Right hindlimb (tissue), 1 donor: Measurements from ENCODE around the gene MAST2.

ENCODE experiments used
- DNase-seq: peaks from one replicate; pipeline ENCODE4 v3.0.0-alpha.2; 2018

The MAST2 gene

DNA sequence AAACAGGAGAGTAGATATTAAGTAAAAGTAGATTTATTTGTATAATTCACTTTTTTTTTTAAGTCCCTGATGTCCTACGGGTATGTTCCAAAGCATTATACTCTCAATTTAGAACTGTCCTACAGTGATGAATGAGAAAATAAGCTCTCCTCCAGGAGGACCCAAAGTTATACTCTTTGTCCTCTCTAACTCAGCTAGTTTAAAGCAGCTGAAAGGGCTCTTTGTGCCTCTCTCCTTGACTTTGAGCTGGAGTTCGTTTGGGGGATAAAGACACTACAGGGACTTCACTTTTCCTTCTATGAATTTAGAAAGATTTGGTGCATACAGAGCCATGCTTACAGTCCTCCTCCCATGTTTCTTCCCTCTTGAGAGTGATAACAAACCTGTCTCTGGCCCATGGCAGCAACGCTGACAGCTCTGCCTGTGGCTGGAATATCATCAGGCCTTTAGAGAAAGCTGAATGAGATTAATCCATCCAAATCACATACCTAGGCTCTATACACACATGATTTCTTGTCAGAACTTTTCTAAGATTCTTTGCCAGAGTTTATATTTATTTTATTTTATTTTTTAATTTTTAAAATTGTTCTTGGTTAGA lies 194.7 kb downstream of the MAST2 start:
- no peak for DNase-seq

DNA sequence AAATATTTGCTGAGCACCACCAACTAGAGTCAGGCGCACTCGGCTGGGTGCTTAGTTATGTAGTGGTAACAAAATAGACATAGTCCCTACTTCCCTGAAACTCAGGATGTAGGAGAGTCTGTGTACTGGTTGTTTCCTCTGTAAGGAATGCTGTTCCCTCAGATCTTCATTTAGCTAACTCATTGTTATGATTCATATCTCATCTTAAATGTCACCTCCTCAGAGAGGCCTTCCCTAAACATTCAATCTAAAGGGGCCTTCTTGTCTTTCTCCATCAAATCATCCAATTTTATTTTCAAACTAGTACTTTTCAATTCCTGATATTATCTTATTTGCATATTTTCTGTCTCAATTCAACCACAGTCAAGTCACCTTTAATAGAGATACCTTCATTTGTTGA lies 196.1 kb downstream of the MAST2 start:
- DNase-seq = no peak

DNA sequence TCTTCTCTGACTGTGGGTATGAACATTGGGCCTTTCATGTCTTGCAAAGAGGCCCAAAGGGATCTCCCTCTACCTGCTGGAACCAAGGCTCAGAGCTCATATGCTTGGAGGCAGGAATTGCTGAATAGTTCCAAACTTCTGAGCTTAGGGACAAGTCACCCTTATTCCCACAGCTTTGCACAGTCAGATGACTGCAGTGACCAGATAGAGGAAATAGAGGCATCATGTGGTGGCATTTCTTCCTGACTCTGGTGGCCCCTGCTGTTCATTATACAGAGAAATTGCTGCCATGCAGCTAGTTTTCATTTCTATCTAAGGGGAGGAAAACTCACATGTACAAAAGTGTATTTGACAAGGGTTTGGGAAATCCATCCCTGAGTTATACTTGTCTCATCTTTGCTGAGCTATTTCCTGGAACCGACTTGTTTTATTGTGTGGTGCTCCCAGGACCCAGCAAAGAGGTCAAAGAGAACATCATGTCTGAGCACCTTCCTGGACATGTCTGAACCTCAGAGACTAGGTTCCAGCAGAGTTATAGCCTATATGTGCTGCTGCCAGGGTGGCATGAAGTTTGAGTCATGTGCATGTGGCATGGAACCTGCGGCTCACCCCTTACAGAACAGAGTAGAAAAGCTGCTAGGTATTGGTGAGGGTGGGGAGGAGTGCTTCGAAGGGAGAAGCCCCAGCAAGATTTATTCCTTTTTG lies 197.8 kb downstream of the MAST2 start:
- DNase-seq = no peak

DNA sequence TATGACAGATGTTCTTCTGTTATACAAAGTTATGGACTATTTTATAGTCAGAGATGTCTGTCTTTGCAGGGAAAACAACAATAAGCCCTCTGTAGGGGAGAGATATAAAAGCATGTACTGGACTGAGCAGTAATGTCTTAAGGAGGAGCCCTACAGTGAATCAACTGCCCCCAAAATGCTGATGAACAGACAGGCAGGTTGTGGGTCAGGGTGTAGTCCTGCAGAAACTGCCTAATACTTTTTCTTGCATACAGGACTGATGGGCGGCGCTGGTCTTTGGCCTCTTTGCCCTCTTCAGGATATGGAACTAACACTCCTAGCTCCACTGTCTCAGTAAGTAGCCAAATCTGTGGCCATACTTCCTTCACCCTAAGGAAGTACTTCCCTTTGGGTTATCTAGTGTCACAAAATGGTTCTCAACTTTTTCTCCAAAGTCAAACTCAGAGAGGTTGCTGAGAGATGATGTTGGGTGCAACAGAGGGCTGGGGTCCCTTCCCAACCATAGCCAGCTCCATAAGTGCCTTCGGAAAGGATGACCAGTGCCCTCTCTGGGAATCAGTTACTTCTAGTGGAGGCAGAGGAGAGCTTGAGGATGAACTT lies 199.2 kb downstream of the MAST2 start:
- no peak for DNase-seq

DNA sequence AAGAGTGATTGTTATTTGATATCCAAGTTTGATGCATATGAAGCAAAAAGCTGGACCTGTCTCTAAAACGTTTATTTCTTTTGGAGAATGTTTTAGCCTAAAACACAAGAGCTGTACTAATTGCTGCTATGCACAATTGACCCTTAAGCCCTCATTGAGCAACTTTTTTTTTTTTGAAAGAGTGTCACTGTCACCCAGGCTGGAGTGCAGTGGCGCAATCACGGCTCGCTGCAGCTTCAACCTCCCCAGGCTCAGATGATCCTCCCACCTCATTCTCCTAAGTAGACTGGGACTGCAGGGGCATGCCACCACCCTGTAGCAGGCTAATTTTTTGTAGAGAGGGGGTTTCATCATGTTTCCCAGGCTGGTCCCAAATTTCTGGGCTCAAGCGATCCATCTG lies 199.9 kb downstream of the MAST2 start:
- no peak for DNase-seq

DNA sequence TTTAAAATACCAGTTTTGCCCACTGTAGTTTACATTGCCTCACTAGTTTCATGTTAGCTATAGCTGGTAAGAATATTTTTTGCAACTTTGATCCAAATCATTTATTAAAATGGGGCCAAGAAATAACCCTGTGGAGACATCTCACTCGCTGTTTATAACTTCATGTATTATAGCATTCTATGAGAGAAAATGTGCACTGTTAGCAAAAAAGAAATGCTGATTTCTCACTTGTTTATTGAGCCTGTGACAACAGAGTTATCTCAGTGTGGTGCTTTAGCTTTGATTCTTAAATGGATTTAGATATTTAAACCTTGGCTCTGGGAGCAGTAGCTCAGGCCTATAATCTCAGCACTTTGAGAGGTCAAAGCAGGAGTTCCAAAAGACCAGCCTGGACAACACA lies 201.1 kb downstream of the MAST2 start:
- no peak for DNase-seq

DNA sequence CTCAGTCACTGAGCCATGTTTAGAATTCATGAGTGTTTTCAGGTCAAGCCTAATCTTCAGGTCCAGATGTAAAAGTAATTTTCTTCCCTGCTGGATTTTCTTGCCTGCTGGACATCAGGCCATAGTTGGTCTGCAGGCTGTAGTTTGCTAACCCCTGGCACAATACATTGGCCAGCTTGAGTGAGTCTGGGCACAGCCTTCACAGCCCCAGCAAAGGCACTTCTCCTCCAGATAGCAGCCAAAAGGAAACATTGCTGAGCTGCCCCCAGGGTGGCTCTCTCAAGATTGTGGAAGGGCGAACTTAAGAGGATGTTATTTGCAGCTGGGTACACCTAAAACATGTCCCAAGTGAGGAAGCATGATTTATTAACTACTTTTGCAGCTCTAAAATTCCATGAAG lies 202.2 kb downstream of the MAST2 start:
- no peak for DNase-seq

DNA sequence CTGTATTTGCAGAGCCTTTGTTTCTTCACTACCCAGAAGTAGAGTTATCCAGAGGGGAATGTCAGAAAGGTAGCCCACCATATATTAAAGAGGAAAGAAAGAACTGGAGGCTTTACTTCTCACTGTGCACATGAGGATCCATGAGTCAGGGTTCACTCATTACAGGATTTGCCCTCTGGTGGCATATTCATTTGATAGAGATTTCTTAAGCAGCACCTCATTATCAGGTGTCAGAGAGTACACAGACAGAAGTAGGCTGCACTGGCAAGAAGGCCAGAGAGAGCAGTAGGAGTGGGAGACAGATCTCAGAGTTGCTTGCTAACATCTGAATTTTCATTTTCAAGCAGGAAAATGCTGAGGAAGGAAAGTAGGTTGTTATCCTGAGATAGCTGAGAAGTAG lies 205.2 kb downstream of the MAST2 start:
- DNase-seq = no peak

DNA sequence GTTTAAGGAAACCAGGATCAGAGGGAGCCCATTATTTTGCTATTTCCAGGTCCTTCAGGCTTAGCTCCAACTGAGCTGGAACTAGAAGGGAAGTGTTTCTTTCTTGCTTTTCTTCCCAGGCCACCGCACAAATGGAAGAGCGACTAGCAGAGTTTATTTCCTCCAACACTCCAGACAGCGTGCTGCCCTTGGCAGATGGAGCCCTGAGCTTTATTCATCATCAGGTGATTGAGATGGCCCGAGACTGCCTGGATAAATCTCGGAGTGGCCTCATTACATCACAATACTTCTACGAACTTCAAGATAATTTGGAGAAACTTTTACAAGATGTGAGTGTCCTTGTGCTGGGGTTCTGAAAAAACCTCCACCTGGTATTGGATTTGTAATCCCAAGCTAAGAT lies 207.2 kb downstream of the MAST2 start:
- no peak for DNase-seq

DNA sequence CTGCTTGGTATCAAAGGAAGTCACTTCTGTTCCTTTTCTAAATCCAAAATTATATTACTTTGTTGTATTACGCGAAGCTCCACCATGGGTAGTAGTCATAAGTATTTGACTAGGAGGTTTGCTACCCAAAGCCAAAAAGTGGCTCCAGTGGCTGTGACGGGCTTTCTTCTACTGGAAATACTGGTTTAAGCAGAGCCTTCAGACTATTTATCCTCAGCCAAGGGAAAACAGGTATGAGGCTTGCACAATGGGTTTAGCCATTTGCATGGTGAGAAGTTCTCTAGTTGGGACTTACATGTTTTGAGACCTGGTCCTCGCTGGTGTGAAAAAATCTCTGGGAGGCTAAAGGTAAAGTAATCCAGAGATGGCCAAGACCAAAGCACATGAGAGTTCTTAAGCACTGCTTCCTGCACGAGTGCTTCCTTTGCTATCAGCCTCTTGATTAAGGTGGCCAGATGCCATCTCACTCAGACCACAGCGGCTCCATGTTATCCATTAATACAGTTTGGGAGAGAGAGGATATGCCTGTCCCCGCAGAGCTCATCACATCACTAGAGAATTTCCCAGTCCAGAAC lies 207.8 kb downstream of the MAST2 start:
- no peak for DNase-seq

DNA sequence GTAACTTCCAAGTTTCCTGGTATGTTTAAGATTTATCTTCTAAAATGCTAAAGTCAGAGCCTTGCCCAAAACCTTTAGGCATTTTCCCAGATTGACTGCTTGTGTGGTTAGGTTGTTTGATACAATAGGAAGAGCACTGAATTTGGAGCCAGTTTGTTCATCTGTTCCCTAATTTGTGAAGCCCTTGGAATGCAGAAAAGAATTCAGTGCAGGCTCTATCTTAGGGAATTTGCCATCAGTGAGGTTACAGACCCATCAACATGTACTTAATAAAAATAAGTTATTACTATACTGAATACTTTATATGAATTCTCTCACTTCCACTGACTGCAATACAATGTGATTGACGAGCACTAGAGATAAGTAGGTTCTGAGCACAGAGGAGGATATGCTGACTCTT lies 208.8 kb downstream of the MAST2 start:
- DNase-seq = no peak

DNA sequence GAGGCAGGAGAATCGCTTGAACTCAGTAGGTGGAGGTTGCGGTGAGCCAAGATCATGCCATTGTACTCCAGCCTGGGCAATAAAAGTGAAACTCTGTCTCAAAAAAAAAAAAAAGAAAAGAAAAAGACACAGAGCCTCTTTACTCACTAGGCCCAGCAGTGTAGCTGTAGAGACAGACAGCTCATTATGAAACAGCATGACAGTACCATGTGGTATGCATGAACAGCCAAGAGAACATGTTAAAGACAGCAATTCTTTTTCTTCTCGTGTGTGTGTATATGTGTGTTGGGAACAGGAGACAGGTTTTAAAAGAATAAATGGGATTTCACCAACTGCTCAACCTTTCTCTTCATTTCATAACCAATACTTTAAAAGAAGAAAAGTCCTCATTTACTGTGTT lies 210.2 kb downstream of the MAST2 start:
- DNase-seq = no peak

DNA sequence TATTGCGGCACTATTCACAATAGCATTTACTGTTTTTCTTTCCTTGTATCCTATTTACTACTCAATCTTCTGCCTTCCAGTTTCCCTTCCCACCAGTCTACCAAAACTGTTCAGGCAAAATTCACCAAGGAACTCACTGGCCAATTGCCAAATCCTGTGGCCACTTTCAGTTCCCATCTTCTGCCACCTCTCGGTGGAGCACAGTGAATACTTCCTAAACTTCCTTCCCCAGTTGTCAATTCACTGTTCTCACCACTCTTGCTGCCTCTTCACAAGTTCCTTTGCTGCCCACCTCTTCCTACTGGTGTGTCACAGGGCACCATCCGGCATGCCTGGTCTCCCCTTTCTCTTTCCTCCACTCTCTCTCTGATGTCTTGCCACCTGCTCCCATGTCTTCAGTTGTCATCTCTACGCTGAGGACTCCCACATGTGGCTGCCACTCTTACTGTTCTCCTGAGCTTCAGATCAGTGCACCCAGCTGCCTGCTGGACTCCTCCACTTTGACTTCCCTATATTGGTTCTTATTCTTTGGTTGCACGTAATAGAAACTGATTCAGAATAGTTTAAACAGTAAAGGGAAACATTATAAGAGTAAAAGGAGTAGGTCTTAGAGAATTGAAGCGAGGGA lies 214.6 kb downstream of the MAST2 start:
- no peak for DNase-seq

DNA sequence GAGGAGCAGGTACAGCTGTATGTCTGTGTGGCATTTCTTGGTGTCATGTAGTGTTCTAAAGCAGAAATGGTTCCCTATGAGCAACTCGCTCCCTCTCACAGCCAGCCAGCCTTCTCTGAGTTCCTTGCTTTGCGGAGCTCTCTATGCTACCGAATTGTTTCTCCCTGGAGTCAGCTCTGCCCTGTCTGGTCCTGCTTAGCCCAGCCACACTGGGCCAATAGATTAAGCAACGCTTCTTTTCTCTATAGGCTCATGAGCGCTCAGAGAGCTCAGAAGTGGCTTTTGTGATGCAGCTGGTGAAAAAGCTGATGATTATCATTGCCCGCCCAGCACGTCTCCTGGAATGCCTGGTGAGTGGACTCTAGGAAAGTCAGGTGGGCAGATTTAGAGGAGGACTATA lies 215.9 kb downstream of the MAST2 start:
- no peak for DNase-seq

DNA sequence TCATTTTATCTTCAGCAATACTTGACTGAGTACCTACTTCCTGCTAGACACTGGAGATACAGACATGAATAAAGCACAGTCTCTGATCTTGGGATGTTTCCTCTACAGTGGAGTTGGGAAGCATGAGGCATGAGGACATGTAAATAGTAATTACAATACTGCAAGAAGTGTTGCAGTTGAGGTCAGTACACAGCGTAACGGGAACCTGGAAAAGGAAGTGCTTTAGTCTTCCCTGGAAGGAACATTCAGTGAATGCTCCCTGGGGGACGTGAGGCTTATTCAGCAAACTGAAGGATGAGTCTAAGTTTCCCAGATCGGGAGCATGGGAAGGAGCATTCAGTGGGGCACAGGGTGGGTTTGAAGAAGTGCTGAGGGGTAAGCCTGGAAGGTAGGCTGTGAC lies 216.6 kb downstream of the MAST2 start:
- DNase-seq = no peak

DNA sequence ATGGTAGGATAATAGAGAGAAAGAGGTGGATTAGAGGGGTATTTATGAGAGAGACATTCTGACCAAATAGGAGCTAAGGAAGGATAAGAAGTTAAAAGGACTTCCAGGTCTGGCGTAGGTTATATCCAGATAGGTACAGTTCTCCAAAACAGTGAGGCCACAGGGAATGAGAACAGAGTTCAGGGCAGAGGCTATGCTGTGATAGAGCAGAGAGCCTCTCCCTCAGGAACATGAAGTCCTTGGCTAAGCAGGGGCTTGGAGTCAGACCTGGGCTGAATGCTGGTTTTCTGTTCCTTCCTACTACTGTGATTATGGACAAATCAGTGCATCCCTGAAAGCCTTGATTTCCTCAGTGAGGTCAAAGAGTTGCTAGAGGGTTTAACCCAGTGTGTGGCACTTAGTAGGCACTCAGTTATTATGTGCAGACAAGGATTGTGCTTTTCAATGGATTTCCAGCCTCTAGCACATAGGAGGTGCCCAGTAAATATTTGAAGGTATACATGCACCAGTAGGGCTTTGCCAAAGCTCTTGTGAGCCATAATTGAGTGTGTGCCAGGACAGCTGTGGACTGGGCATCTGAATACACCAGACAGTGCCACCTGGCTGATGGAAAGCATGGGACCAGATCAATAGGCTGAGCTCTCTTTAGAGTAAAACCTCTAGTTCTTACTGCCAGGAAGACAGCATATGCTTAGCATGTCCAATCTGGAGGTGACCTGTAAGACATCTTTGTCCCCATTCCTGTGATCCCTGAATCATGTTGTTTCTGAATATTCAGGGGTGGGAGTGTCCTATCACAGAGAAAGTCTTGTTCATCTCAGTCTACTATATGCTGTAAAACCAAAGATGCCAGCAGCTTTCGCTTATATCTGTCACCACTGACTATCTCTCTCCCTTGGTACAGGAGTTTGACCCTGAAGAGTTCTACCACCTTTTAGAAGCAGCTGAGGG lies 217.9 kb downstream of the MAST2 start:
- DNase-seq = no peak

DNA sequence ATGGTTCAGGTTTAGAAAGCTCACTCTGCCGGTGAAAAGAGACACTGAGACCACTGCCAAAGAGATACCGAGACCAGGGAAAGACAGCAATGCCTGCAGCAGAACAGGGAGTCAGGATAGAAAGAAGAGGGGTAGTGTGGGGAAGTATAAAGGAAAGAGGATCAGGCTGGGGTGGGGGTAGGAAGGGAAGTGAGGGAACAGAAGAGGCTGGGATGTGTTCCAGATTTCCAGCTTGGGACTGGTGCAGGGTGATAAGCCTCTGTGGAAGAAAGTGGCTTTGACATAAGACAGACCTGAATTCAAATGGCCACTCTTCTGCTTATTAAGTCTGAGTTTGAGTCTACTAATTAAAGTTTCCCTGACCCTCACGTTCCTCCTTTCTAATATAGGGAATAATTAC lies 223.1 kb downstream of the MAST2 start:
- DNase-seq = no peak

DNA sequence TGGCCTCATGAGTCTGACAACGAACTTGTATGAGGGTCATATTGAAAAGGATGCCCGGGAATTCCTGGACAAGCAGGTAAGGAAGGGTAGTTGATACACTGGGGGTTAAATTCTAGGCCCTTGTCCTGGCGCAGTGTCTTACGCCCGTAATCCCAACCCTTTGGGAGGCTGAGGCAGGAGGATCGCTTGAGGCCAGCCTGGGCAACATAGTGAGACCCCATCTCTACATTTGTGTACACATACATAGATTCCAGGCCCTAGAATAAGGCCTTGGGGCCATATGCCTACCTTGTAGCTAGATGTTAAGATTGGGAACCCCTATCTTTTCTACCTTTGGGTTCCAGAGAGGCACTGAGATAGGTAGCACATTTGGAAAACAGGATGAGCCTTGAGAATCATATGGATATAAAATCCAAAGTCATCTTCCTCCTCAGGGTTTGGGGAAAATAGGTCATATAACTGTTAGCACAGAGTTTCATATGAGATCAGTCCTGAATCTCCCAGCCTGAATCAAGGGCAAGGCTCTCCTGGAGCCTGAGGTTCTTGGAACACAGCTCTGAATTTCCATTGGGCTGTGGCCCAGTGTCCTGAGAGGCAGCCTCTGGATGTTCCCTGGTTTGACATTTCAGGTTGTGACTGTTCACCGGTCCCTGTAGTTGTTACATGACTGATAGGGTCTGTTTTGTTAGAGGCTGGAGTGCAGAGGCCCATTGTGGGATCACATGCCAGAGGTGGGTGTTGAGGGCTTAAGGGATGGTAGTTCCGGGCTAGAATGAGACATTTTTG lies 224.6 kb downstream of the MAST2 start:
- DNase-seq = no peak

DNA sequence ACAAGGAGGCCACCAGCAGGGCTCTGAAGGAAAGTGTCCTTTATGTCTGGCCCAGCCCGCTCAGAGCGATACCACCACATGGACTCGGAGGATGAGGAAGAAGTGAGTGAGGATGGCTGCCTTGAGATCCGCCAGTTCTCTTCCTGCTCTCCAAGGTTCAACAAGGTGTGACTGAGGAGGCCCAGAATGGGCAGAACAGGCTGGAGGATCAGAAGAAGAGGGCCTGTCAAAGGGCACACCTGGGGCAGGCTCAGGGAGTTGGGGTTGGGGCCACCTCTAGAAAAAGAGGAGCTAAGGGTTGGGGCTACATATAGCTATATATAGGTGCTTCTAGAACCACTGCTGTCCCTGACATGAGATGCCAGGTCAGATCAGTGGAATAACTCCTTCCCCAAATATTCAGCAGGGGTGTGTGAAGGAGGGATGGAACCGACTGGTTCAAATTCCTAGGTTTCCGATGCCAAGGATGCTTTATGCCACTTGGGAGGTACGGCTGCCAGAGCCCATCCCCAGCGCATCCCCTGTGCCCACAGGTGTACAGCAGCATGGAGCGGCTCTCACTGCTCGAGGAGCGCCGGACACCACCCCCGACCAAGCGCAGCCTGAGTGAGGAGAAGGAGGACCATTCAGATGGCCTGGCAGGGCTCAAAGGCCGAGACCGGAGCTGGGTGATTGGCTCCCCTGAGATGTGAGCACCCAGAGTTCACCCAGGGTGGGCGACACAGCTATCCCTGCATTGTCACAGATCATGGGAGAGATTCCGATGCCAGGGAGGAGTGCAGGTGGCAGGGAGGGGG lies 226.9 kb downstream of the MAST2 start:
- no peak for DNase-seq

DNA sequence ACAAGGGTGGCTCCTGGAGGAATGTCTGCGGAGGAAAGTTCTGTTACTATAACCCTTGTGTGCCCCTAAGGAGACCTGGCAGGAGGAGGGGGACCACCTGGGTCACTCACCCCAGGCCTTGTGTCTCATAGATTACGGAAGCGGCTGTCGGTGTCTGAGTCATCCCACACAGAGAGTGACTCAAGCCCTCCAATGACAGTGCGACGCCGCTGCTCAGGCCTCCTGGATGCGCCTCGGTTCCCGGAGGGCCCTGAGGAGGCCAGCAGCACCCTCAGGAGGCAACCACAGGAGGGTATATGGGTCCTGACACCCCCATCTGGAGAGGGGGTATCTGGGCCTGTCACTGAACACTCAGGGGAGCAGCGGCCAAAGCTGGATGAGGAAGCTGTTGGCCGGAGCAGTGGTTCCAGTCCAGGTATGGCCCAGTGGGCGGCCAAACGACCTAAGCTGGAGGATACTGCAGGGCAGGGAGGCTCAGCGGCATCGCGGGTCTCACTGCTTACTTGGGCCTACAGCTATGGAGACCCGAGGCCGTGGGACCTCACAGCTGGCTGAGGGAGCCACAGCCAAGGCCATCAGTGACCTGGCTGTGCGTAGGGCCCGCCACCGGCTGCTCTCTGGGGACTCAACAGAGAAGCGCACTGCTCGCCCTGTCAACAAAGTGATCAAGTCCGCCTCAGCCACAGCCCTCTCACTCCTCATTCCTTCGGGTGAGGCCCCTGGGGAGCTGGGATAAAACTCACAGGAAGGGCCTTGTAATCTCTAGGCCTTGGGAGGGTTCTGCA lies 227.7 kb downstream of the MAST2 start:
- no peak for DNase-seq
